GM12872 (cell line): ENCODE measurements around the gene IL4R.

Experiments used
- CTCF ChIP-seq: IDR thresholded peaks from 3 replicates; pipeline ENCODE4 v1.5.1; 2011; ENCODE audit warnings: low read depth, mild to moderate bottlenecking, low read length, moderate library complexity; ENCODE audit not compliant: insufficient read depth

The IL4R gene

GRCh38 chr16:27366687-27367460 lies 53.1 kb downstream of the IL4R start:
- no peak for TF ChIP-seq CTCF

GRCh38 chr16:27367461-27368357 lies 53.9 kb downstream of the IL4R start:
- TF ChIP-seq CTCF: peak; percentile 91

- TF ChIP-seq CTCF: no peak
Observed at GRCh38 chr16:27368358-27368722, 54.6 kb downstream of the IL4R start.

- no peak for TF ChIP-seq CTCF
Observed at GRCh38 chr16:27369806-27370205, 56.0 kb downstream of the IL4R start.

- no peak for TF ChIP-seq CTCF
Observed at GRCh38 chr16:27370318-27370717, 56.5 kb downstream of the IL4R start.

GRCh38 chr16:27373312-27373711 lies 59.5 kb downstream of the IL4R start:
- TF ChIP-seq CTCF: no peak

- TF ChIP-seq CTCF: no peak
Observed at GRCh38 chr16:27374221-27374803, 60.5 kb downstream of the IL4R start.
